NCI-H2107 treated with DMSO at 0.1 percent for 48 hours (cell line): ENCODE measurements around the gene GIPC1.
"Not testable (repeated sequence)": the region's sequence is repeated elsewhere in the genome, so short reads cannot be mapped to it uniquely, and the experiment has no call there.

Source experiments
- DNase-seq: peaks from one replicate; lab custom pipeline; 2025; ENCODE audit not compliant: unreplicated experiment; lab: John Stamatoyannopoulos, UW

The GIPC1 gene

DNA sequence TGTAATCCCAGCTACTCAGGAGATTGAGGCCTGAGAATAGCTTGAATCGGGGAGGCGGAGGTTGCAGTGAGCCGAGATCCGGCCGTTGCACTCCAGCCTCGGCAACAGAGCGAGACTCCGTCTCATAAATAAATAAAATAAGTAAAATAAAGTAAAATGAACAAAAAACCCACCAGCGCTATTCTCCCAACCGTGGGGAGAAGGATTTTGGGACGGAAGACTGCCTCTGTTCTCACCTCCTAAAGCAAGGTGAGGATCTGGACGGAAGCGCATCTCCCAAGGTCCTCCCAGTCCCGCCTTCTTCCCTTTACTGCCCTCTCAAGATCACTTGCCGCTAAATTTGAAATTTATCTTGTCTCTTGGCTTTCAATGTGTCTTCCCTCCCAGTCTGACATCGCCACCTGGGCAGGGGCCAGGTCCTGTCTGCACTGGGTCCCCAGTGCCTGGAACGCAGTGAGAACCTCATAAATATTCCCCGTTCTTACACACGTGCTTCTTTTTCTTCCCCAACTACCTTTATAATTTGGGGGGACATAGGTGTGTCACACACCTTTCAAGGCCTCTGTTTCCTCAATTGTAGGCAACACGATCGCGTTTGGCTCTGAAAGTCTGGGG is 23.4 kb upstream of the GIPC1 start:
- DNase-seq: no peak

DNA sequence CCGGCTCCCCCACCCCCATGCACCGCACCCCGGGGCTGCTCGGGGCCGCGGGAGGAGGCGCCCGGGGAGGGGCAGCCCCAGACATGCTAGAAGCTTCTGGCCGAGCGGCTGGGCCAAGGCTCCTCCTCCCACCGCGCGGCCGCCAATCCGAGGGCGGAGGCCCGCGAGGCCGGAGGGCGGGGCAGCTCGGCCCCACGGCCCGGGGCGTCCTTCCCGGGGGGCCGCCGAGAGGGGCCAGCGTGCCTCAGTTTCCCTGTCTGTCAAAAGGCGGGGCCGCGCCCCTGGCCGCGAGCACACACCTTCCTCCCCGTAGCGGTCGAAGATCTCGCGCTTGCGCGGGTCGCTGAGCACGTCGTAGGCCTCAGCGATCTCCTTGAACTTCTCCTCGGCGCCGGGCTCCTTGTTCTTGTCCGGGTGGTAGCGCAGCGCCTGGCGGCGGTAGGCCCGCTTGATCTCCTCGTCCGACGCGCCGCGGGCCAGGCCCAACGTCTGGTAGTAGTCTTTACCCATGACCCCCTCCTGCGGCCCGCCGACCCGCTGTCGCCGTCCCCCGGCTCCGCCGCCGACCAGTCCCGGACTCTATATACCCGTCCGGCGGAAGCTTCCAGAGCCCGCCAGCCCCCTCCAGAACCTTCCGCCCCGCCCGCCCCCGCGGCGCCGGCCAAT is 22.0 kb upstream of the GIPC1 start, which contains the start of gene DNAJB1:
Gene DNAJB1 (minus strand): TSS at position 558 of the 666 bp plus-strand sequence. CDS start 48 bp downstream, at position 510.
- DNase-seq: no peak

DNA sequence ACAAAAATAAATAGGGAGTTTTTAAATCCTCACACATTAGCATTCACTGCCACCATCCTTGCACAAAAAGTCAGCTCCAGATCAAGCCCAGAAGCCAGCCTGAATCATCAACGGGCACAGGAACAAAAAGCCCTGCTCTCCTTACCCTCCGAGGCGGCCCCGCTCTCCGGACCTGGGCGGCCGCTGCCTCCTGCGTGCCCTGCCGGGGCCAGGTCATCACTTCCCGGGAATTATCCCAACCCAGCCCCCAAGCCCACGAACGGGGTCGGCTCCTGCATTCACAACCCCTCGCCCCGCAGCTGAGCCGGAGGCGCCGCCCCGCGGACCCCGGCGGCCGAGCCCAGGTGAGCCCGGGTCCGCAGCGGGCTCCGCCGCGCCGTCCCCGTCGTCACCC is 21.5 kb upstream of the GIPC1 start:
- DNase-seq: no peak

DNA sequence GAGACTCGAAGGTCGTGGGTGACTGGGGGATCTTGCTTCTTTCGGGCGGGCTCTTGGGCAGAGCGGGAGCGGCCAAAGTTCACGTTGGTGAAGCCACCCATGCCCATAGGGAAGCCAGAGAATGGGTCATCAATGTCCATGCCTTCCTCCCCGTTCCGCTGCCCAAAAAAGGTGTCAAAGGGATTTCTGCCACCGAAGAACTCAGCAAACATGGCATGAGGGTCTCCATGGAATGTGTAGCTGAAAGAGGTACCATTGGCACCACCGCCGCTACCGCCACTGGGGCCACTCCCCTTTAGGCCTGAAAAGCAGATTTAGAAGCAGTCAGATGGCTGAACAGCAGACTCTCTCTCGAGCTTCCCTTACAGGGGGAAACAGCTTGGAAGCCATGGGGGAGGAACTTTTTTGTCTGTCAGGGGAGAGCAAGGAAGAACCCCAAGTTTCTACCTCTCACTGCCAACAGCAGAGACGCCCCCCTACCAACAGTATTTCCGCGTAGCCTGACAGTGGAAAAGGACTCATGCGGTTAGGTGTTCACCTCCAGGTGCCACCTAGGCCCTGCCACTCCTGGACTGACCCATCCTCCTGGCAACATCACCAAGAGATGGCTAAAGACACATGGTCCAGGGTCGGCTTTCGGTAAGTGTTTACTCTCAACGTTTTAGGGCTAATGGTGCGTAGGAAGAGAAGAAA is 21.0 kb upstream of the GIPC1 start:
- DNase-seq: no peak

DNA sequence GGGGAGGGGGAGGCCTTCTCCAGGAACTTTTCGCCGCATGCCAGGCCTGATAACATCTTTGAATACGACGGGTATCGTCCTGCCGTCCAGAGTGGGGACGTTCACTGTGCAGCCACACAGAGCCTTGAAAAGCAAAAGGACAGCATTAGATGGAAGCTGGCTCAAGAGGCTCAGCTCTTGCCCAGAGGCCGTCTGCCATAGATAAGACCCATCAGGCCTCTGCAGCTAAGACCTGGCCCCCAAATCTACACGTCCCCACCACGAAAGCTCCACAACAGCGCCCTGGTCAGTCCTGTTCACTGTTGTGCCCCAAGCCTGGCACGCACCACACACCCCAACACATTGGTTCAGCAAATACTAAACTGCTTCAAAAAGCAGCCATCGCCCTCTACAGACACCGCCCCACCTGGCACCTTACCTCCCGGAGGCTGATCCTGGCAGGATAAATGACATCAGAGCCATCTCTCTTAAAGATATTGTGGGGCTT is 20.2 kb upstream of the GIPC1 start:
- DNase-seq: no peak

DNA sequence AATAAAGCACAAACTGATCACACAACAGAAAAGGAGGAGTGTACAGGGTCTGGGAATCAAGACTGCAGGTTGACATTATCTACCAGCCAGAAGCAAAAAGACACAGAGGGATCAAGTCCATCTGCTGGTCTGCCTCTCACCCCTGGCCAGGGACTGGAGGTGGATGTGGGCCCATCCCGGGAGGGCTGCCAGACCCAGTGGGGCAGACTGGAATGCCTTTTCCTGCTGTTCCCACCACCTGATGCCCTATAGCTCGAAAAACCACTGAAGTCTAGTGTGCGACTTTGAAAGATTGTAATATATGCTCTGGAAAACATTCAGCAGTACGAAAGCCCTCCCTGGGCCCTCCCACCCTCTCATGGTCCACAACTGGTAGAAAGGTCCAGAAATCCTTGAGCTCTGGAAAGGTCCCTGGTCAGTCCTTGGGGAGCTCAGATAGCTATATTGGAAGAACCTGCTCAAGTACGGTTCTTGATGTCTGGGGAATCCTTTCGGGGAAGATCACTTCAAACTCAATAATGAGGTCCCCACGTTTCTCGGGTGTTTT is 19.6 kb upstream of the GIPC1 start:
- no peak for DNase-seq

DNA sequence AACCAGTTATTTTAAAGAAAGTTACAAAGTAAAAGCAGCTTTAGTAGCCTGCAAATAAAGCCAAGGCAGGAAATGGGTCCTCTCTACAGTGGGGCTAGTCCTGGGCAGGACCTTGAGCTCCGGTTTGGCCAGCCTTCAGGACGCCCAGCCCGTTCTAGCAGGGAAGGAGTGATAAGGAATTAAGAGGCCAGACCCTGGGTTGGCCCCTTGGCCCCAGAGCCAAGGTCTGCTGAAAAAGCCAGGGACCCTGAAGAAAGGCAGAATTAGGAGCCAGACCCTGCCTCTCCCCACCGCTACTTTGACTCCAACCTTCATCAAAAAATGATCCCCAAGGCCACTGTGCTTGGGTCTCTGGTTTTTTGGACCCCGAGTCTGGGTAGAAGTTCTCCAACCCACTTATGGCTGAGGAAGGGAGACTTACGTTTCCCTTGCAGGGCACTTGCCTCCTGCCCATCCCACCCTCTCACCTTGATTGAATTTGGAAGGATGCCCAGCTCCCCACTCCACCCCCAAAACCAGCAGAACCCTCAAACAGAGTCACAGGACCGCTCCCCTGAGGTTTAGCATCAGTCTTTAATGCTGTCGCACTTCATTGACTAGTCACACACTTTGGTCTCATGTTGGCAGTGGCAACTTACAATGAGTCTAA is 18.4 kb upstream of the GIPC1 start:
- no peak for DNase-seq

DNA sequence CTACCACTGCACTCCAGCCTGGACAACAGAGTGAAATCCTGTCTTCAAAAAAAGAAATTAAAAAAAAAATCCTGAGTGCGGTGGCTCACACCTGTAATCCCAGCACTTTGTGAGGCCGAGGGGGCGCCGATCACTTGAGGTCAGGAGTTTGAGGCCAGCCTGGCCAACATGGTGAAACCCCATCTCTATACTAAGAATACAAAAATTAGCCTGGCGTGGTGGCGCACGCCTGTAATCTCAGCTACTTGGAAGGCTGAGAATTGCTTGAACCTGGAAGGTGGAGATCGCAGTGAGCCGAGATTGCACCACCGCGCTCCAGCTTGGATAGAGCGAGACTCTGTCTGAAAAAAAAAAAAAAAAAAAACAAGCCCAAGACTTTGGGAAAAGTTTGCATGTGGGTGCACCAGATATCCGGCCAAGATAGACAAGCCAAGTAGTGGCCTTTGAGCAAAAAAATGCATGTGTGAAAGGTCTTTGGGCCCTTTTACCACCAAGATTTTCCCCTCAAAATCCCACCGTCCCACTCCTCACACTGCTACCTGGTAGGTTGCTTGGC is 16.6 kb upstream of the GIPC1 start:
- DNase-seq: no peak

DNA sequence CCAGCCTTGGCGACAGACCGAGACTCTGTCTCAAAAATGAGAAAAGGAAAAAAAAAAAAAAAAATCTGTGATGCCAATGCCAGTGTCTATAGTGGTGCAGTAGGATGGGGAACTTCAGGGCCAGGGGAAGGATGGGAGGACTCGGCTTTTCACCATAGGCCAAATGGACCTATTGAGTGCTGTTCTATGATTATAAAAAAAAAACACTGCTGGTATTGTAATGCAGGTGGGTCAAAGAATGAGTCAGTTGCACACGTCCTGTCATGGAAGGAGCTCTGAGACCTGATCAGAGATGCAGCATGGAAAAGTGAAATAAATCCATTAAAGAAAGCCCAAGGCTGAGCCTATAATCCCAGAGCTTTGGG is 15.3 kb upstream of the GIPC1 start:
- no peak for DNase-seq

DNA sequence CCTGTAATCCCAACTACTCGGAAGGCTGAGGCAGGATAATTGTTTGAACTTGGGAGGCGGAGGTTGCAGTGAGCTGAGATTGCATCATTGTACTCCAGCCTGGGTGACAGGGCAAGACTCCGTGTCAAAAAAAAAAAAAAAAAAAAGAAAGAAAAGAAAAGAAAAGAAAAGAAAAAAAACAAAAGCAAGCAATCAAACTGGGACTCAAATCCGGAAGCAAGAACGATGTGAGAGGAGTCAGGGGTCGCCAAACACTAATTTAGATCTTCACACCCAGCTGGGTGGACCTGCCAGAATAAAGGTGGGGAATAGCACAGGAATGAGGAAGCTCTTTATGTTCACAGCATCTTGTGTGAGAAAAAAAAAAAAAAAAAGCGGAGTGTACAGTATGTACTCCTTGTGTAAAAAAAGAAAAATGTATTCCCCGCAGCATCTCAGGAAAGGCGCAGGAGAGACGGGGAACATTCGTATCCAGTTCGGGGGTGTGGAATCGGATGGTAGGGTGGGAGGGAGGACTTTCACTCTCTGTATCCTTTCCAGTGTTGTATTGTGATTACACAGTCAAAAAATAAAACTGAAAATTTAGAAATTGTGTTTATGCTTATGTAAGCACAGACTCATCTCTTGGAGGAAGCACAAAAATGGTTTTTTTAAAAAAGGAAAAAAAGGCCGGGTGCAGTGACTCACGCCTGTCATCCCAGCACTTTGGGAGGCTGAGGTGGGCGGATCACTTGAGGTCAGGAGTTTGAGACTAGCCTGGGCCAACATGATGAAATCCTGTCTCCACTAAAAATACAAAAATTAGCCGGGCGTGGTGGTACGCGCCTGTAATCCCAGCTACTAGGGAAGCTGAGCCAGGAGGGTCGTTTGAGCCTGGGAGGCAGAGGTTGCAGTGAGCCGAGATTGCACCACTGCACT is 14.6 kb upstream of the GIPC1 start:
- DNase-seq: no peak

DNA sequence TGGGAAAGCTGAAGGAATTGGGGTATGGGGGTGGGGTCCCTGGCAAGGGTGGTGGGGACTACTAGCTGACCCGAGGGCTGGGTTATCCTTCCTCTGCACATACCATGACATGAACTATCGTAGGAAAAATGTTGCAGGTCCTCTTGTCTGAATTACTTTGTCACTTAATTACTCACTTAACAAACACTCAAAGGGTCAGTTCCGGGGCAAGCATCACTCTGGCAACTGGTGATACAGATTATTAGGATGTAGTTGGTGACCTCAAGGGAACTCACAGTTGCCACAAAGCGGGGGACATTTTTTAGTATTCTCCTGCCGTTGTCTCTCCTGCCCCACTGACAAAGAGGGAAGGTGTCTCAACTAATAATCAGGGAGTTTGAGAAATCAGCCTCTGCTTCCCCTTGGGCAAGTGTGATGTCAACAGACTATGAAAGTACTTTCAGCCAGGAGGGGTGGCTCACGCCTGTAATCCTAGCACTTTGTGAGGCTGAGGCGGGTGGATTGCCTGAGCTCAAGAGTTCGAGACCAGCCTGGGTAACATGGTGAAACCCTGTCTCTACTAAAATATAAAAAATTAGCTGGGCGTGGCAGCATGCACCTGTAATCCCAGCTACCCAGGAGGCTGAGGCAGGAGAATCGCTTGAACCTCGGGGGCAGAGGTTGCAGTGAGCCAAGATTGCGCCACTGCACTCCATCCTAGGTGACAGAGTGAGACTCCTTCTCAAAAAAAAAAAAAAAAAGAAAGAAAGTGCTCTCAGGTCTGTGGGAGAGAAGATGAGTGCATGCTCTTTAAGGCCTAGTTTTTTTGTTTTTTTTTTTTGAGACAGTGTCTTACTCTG is 12.0 kb upstream of the GIPC1 start:
- no peak for DNase-seq

DNA sequence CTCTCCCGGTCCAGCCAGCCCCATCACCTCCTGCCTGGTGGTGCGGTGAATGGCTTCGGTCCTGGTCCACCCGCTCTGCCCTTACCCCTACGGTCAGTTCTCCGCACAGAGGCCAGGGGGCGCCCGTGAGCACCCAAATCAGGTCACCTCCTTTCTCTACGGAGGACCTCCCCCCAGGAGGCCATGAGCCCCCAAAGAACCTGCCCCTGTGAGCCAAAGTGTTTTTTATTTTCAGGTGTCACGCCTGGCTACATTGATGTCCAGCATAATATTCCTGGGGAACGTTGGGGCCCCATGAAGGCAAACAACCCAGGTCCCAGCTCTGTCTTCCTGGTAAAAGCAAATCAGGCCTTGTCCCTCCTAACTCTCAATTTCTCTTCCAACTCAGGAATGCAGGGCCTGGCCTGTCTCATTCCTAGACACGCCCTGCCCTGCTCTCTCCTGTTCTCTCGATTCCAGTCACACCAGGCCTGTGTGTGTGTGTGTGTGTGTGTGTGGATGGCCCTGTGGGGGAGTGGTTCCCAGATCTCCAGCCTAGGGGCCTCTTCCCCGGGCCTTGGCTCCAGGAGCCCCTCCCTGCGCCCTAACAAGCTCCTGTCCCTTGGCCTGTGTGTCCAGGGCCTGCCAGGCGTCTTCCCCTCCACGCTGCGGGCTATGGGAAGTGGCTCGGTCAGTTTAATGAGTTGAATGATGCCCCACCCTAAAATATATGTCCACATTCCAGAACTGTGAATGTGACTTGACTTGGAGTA is 9.7 kb upstream of the GIPC1 start:
- no peak for DNase-seq

DNA sequence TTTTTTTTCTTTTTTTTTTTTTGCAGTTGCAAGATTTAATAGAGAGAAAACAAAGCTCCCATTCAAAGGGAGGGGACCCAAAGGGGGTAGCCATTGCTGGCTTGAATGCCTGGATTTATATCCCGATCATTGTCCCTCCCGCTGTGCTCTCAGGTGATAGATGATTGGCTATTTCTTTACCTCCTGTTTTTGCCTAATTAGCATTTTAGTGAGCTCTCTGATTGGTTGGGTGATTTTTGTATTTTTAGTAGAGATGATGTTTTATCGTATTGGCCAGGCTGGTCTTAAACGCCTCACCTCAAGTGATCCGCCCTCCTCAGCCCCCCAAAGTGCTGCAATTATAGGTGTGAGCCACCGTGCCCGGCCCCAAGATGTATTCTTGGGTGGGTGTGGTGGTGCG is 8.6 kb upstream of the GIPC1 start:
- DNase-seq: not testable (repeated sequence)

DNA sequence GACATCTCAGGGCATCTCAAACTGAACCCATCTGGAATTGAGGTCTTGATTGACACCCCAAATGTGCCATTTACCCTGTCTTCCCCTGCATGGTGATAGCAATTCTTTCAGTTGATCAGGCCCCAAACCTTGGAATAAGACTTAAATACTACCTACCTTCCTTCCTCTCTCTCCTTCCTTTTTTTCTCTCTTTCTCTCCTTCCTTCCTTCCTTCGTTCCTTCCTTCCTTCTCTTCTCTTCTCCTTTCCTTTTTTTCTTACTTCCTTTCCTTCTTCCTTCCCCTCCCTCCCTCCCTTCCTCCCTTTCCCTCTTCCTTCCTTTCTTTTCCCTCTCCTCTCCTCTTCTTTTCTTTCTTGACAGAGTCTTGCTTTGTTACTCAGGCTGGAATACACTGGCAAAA is 7.4 kb upstream of the GIPC1 start:
- DNase-seq: no peak

DNA sequence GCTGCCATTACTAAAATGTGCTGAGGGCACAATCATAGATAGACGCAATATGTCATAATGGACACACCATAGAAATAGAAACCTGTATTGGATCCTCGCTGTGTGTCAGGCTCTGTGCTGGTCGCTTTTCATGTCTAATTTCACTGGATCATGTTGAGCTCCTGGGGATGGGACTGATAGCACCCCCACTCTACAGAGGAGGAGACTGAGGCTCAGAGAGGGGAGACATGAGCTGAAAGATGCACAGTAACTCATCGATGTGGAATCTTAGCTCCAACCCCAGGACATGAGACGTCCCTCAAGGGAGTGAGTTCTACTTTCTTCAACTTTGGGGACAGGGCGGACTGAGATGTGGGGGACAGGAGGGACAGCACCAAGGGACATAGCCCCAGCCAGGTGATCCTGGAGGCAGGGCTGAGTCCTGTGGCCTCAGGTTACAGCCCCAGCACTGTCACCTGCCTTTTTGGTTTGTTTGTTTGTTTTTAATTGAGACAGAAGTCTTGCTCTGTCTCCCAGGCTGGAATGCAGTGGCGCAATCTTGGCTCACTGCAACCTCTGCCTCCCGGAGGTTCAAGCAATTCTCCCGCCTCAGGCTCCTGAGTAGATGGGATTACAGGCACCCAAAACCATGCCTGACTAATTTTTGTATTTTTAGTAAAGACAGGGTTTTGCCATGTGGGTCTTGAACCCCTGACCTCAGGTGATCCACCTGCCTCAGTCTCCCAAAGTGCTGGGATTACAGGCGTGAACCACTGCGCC is 6.6 kb upstream of the GIPC1 start:
- no peak for DNase-seq

DNA sequence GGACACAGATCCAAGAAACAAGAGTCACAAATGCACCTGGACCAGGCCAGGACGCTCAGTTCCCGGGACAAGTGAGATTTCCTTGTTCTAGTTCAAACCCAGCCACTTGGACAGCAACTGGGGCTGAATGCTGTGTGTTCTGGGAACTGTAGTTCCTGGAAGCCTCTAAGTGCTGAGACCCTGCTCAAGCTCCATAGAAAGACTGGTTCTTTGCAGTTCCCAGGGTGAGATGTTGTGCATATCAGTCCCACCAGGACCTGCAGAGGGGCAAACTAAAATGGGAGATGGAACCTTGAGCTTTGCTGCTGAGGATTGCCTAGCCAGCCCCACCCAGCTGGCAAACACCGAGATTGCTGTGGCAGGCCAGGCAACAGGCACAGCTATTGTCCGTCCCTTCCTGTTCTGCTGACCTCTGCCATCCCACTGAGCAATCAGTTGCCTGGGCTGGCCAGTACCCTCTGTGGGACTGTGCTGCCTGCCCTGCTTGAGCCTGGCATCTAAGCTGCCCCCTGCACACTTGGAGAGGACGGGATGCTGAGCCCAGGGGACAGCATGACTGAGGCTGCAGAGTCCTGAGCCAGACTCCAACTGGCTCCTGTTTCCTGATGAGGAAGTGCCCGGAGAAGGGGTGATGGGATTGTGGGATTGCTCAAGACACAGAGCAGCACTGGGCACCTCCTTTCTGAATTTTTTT is 1.4 kb upstream of the GIPC1 start:
- no peak for DNase-seq

DNA sequence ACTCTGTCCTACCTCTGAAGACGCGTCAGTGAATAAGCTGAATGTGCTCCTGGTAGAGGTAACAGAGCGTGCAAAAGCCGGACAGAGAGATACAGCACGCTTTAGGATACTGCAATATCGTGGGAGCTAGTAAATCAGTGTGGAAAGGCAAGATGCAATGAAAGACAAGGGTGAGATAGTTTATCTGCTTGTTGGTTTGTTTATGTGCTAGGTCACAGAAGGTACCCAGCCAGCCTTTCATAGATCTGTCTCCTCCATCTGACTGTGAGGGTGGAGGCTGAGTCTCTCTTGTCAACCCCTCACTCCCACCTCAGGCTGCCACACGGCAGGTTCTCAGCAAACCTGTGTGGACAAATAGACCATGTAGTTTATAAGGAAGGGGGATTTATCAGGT is 904 bp upstream of the GIPC1 start:
- DNase-seq: no peak
